ENCODE data around the gene IL10RB. TPM values are rescaled to one million over a fixed set of nuclear protein-coding genes. Genes with fewer than 3 reads are reported as not detected.

The IL10RB gene
- total and polyA plus RNA-seq, 4 donors = 11.6 to 28.4 (median 17.8) TPM

GRCh38 chr21:33299181-33299752, 33.1 kb downstream of the IL10RB start:
- H3K4me1 ChIP-seq (ENCODE audit: control insufficient read depth in 1 of 2, insufficient read depth in 2 of 2, low read length in 2 of 2) = no peaks in the 10 kb centered on the region
- intact Hi-C loops (cut with DNase I) = no loop called here
- no peak overlapping the region for H3K27ac ChIP-seq (ENCODE audit: low read depth in 1 of 2, low read length in 2 of 2)
- H3K36me3 ChIP-seq (ENCODE audit: control insufficient read depth in 1 of 2, insufficient read depth in 2 of 2, low read length in 1 of 2) = peaks cover 0 to 2% of the 10 kb centered on the region in 2 donors
- no peak overlapping the region for H3K4me3 ChIP-seq (ENCODE audit: low read length in 2 of 2)
- H3K27me3 ChIP-seq (ENCODE audit: control insufficient read depth in 1 of 2, insufficient read depth in 2 of 2, low read length in 1 of 2) = no peaks in the 10 kb centered on the region
- WGBS, 2 donors = 88 to 90% methylated on average over 5 of the region's 5 CpGs
- ATAC-seq (ENCODE audit: low FRiP score) (no peak), DNase-seq (no peak)
- no peaks in the 10 kb centered on the region for H3K9me3 ChIP-seq (ENCODE audit: control insufficient read depth, low read length)

GRCh38 chr21:33300701-33301631, 34.8 kb downstream of the IL10RB start:
- WGBS, 2 donors = 67 to 75% methylated on average over 10 of the region's 10 CpGs
- intact Hi-C loops (cut with DNase I) = no loop called here
- Histone ChIP-seq H3K9me3 (ENCODE audit: control insufficient read depth, low read length) (no peaks in the 10 kb centered on the region), H3K4me3 (ENCODE audit: low read length in 2 of 2) (no peak overlapping the region), H3K27me3 (ENCODE audit: control insufficient read depth in 1 of 2, insufficient read depth in 2 of 2, low read length in 1 of 2) (no peaks in the 10 kb centered on the region), H3K27ac (ENCODE audit: low read depth in 1 of 2, low read length in 2 of 2) (no peak overlapping the region), H3K36me3 (ENCODE audit: control insufficient read depth in 1 of 2, insufficient read depth in 2 of 2, low read length in 1 of 2) (peaks cover 0 to 2% of the 10 kb centered on the region in 2 donors), H3K4me1 (ENCODE audit: control insufficient read depth in 1 of 2, insufficient read depth in 2 of 2, low read length in 2 of 2) (no peaks in the 10 kb centered on the region)
- ATAC-seq (ENCODE audit: low FRiP score) = peak; percentile 33
- DNase-seq = peak in 1 of 2 donors; percentile 24

- DNase-seq = no peak
- WGBS, 2 donors = 96 to 98% methylated on average over 2 of the region's 2 CpGs
- no peaks in the 10 kb centered on the region for H3K9me3 ChIP-seq (ENCODE audit: control insufficient read depth, low read length)
Measured at GRCh38 chr21:33301632-33302002, 35.5 kb downstream of the IL10RB start.

GRCh38 chr21:33302055-33302454, 35.9 kb downstream of the IL10RB start:
- no peak for ATAC-seq (ENCODE audit: low FRiP score)
- H3K36me3 ChIP-seq (ENCODE audit: control insufficient read depth in 1 of 2, insufficient read depth in 2 of 2, low read length in 1 of 2) = no peaks in the 10 kb centered on the region
- H3K27ac ChIP-seq (ENCODE audit: low read depth in 1 of 2, low read length in 2 of 2) = no peak overlapping the region
- no peak for DNase-seq
- H3K27me3 ChIP-seq (ENCODE audit: control insufficient read depth in 1 of 2, insufficient read depth in 2 of 2, low read length in 1 of 2) = no peaks in the 10 kb centered on the region
- WGBS, 2 donors = 91% methylated on average over 7 of the region's 7 CpGs
- intact Hi-C loops (cut with DNase I) = no loop called here
- H3K4me3 ChIP-seq (ENCODE audit: low read length in 2 of 2) = no peak overlapping the region
- H3K4me1 ChIP-seq (ENCODE audit: control insufficient read depth in 1 of 2, insufficient read depth in 2 of 2, low read length in 2 of 2) = no peaks in the 10 kb centered on the region
- H3K9me3 ChIP-seq (ENCODE audit: control insufficient read depth, low read length) = no peaks in the 10 kb centered on the region

More at GRCh38 chr21:33301632-33302002, 35.5 kb downstream of the IL10RB start:
- ATAC-seq (ENCODE audit: low FRiP score) = no peak
- Histone ChIP-seq H3K27me3 (ENCODE audit: control insufficient read depth in 1 of 2, insufficient read depth in 2 of 2, low read length in 1 of 2) (no peaks in the 10 kb centered on the region), H3K36me3 (ENCODE audit: control insufficient read depth in 1 of 2, insufficient read depth in 2 of 2, low read length in 1 of 2) (no peaks in the 10 kb centered on the region), H3K4me1 (ENCODE audit: control insufficient read depth in 1 of 2, insufficient read depth in 2 of 2, low read length in 2 of 2) (no peaks in the 10 kb centered on the region), H3K27ac (ENCODE audit: low read depth in 1 of 2, low read length in 2 of 2) (no peak overlapping the region), H3K4me3 (ENCODE audit: low read length in 2 of 2) (no peak overlapping the region)
- intact Hi-C loops (cut with DNase I) = no loop called here

GRCh38 chr21:33302796-33303195, 36.6 kb downstream of the IL10RB start:
- WGBS, 2 donors = 91 to 94% methylated on average over 7 of the region's 7 CpGs

GRCh38 chr21:33305344-33305671, 39.1 kb downstream of the IL10RB start:
- H3K4me3 ChIP-seq (ENCODE audit: low read length in 2 of 2) = no peak overlapping the region
- no peak overlapping the region for H3K27ac ChIP-seq (ENCODE audit: low read depth in 1 of 2, low read length in 2 of 2)
- DNase-seq = no peak
- ATAC-seq (ENCODE audit: low FRiP score) = no peak
- intact Hi-C loops (cut with DNase I) = no loop called here
- no peaks in the 10 kb centered on the region for H3K9me3 ChIP-seq (ENCODE audit: control insufficient read depth, low read length)
- H3K36me3 ChIP-seq (ENCODE audit: control insufficient read depth in 1 of 2, insufficient read depth in 2 of 2, low read length in 1 of 2) = no peaks in the 10 kb centered on the region
- H3K4me1 ChIP-seq (ENCODE audit: control insufficient read depth in 1 of 2, insufficient read depth in 2 of 2, low read length in 2 of 2) = no peaks in the 10 kb centered on the region
- 90 to 91% methylated on average over 4 of the region's 4 CpGs for WGBS, 2 donors
- H3K27me3 ChIP-seq (ENCODE audit: control insufficient read depth in 1 of 2, insufficient read depth in 2 of 2, low read length in 1 of 2) = no peaks in the 10 kb centered on the region

More at GRCh38 chr21:33302796-33303195, 36.6 kb downstream of the IL10RB start:
- Histone ChIP-seq H3K36me3 (ENCODE audit: control insufficient read depth in 1 of 2, insufficient read depth in 2 of 2, low read length in 1 of 2) (no peaks in the 10 kb centered on the region), H3K9me3 (ENCODE audit: control insufficient read depth, low read length) (no peaks in the 10 kb centered on the region), H3K4me1 (ENCODE audit: control insufficient read depth in 1 of 2, insufficient read depth in 2 of 2, low read length in 2 of 2) (no peaks in the 10 kb centered on the region), H3K4me3 (ENCODE audit: low read length in 2 of 2) (no peak overlapping the region), H3K27me3 (ENCODE audit: control insufficient read depth in 1 of 2, insufficient read depth in 2 of 2, low read length in 1 of 2) (no peaks in the 10 kb centered on the region), H3K27ac (ENCODE audit: low read depth in 1 of 2, low read length in 2 of 2) (no peak overlapping the region)
- DNase-seq (no peak), ATAC-seq (ENCODE audit: low FRiP score) (no peak)
- intact Hi-C loops (cut with DNase I) = no loop called here

GRCh38 chr21:33305938-33306337, 39.8 kb downstream of the IL10RB start:
- Histone ChIP-seq H3K27me3 (ENCODE audit: control insufficient read depth in 1 of 2, insufficient read depth in 2 of 2, low read length in 1 of 2) (no peaks in the 10 kb centered on the region), H3K4me1 (ENCODE audit: control insufficient read depth in 1 of 2, insufficient read depth in 2 of 2, low read length in 2 of 2) (no peaks in the 10 kb centered on the region), H3K9me3 (ENCODE audit: control insufficient read depth, low read length) (no peaks in the 10 kb centered on the region), H3K4me3 (ENCODE audit: low read length in 2 of 2) (no peak overlapping the region), H3K27ac (ENCODE audit: low read depth in 1 of 2, low read length in 2 of 2) (no peak overlapping the region), H3K36me3 (ENCODE audit: control insufficient read depth in 1 of 2, insufficient read depth in 2 of 2, low read length in 1 of 2) (no peaks in the 10 kb centered on the region)
- intact Hi-C loops (cut with DNase I) = no loop called here
- no peak for ATAC-seq (ENCODE audit: low FRiP score)
- DNase-seq = no peak
- WGBS, 2 donors = 92 to 97% methylated on average over 2 of the region's 2 CpGs

- 50 to 54% methylated on average over 6 of the region's 6 CpGs for WGBS, 2 donors
- ATAC-seq (ENCODE audit: low FRiP score) = no peak
- no peaks in the 10 kb centered on the region for H3K9me3 ChIP-seq (ENCODE audit: control insufficient read depth, low read length)
- H3K4me3 ChIP-seq (ENCODE audit: low read length in 2 of 2) = no peak overlapping the region
- no peak overlapping the region for H3K27ac ChIP-seq (ENCODE audit: low read depth in 1 of 2, low read length in 2 of 2)
- no peaks in the 10 kb centered on the region for H3K36me3 ChIP-seq (ENCODE audit: control insufficient read depth in 1 of 2, insufficient read depth in 2 of 2, low read length in 1 of 2)
- no peaks in the 10 kb centered on the region for H3K4me1 ChIP-seq (ENCODE audit: control insufficient read depth in 1 of 2, insufficient read depth in 2 of 2, low read length in 2 of 2)
- intact Hi-C loops (cut with DNase I) = no loop called here
- H3K27me3 ChIP-seq (ENCODE audit: control insufficient read depth in 1 of 2, insufficient read depth in 2 of 2, low read length in 1 of 2) = no peaks in the 10 kb centered on the region
- no peak for DNase-seq
Measured at GRCh38 chr21:33308586-33309490, 42.7 kb downstream of the IL10RB start.
